Stimulated activated CD4-positive, alpha-beta T cell treated with anti-CD3 and anti-CD28 coated beads, Interleukin-1b, Interleukin-23, amount 100 ng/mL, for 24 hours (primary cell): ENCODE measurements around the gene ITPR3.

Experiments used
- DNase-seq, 4 experiments: peaks; one replicate each; pipeline ENCODE4 v3.0.0-alpha.2; 2020; ENCODE audit warnings: low read depth in 4 of 4, low spot score in 1 of 4

Gene ITPR3

GRCh38 chr6:33633462-33634158 lies 12.5 kb downstream of the ITPR3 start:
- peak in 2 of 4 experiments; percentile 34 to 39 for DNase-seq

GRCh38 chr6:33634161-33634727 lies 13.1 kb downstream of the ITPR3 start:
- DNase-seq, result no peak

- DNase-seq, result no peak
Observed at GRCh38 chr6:33634946-33635345, 13.8 kb downstream of the ITPR3 start.

- no peak for DNase-seq
Observed at GRCh38 chr6:33636655-33637054, 15.5 kb downstream of the ITPR3 start.

GRCh38 chr6:33638556-33638955 lies 17.4 kb downstream of the ITPR3 start:
- DNase-seq, result no peak

GRCh38 chr6:33639559-33639958 lies 18.4 kb downstream of the ITPR3 start:
- no peak for DNase-seq

GRCh38 chr6:33640361-33640760 lies 19.2 kb downstream of the ITPR3 start:
- DNase-seq, result no peak

GRCh38 chr6:33641144-33641543 lies 20.0 kb downstream of the ITPR3 start:
- DNase-seq, result no peak

- no peak for DNase-seq
Observed at GRCh38 chr6:33641602-33642001, 20.5 kb downstream of the ITPR3 start.

GRCh38 chr6:33642897-33643296 lies 21.8 kb downstream of the ITPR3 start:
- no peak for DNase-seq

- no peak for DNase-seq
Observed at GRCh38 chr6:33651403-33651802, 30.3 kb downstream of the ITPR3 start.

- no peak for DNase-seq
Observed at GRCh38 chr6:33652002-33652401, 30.9 kb downstream of the ITPR3 start.

- DNase-seq, result no peak
Observed at GRCh38 chr6:33654831-33655554, 33.9 kb downstream of the ITPR3 start.

- DNase-seq, result no peak
Observed at GRCh38 chr6:33656844-33657243, 35.7 kb downstream of the ITPR3 start.

GRCh38 chr6:33658982-33659689 lies 38.0 kb downstream of the ITPR3 start:
- DNase-seq, result no peak

- no peak for DNase-seq
Observed at GRCh38 chr6:33659986-33660385, 38.9 kb downstream of the ITPR3 start.

GRCh38 chr6:33661106-33661838 lies 40.1 kb downstream of the ITPR3 start:
- DNase-seq, result no peak

GRCh38 chr6:33662318-33662717 lies 41.2 kb downstream of the ITPR3 start:
- no peak for DNase-seq

GRCh38 chr6:33663028-33663427 lies 41.9 kb downstream of the ITPR3 start:
- DNase-seq, result no peak

GRCh38 chr6:33663727-33664449 lies 42.8 kb downstream of the ITPR3 start:
- no peak for DNase-seq
